NCI-H2107 treated with DMSO at 0.1 percent for 48 hours (cell line): ENCODE results near the gene CGGBP1.

Experiments
- DNase-seq: peaks from one replicate; lab custom pipeline; 2025; ENCODE audit not compliant: unreplicated experiment; lab: John Stamatoyannopoulos, UW

CGGBP1 gene, protein sequence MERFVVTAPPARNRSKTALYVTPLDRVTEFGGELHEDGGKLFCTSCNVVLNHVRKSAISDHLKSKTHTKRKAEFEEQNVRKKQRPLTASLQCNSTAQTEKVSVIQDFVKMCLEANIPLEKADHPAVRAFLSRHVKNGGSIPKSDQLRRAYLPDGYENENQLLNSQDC

DNA sequence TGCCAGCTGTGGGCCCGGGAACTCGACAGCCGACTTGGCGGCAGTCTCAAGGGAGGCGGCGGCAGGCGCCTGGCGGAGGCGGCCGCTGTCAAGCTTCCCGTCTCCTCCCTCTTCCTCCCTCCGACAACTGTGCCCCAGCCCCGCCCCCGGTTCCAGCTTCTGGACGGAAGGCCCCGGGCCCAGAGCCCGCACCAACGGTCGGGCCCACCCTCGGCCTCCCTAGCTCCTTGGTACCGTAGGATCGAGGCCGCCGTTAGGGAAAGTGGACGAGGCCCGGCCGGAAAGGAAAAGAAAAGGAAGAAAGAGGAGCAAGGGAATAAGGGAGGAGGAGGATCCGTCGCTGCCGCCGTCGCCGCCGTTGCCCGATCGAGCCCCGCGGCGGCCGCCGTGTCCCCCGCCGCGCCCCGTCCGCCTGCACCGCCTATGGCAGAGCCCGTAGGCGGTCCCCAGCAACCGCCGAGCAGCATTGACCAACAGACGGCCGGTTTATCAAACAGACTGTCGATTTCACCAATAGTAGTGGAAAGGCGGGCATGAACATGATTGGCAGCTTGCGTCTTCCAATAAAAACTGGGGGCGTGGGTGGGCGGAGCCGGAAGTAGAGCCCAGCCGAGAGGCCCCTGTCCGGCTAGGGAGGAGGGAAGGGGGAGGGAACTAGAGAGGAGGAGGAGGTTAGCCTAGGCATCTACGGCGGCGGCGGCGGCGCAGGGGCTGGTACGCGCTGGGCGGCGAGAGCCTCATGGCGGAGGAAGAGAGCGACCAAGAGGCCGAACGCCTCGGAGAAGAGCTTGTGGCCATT, at the start of gene CGGBP1, which contains the start of gene ZNF654:
Gene CGGBP1 (minus strand): TSS at position 425 of the 799 bp plus-strand sequence. CDS start 3,029 bp downstream, outside the sequence.
Gene ZNF654 (plus strand): TSS at position 675 of the 799 bp plus-strand sequence. CDS start 65 bp downstream, at position 740.
- DNase-seq: peak; percentile 99

GRCh38 chr3:88105325-88105724, 46.5 kb upstream of the CGGBP1 start:
- no peak for DNase-seq

DNA sequence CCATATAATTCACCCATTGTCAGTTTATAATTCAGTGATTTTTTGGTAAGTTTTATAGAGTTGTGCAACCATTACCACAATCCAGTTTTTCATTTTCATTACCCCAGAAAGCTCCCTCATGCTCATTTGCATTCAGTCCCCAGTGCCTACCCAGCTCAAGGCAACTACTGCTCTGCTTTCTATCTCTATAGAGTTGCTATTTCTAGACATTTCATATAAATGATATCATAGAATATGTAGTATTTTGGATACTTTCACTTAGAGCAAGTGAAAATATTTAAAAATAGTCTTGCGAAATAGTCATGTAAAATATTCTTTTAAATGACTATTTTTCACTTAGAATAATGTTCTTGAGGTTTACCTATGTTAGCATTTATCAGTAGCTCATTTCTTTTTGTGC, 42.3 kb upstream of the CGGBP1 start:
- no peak for DNase-seq

DNA sequence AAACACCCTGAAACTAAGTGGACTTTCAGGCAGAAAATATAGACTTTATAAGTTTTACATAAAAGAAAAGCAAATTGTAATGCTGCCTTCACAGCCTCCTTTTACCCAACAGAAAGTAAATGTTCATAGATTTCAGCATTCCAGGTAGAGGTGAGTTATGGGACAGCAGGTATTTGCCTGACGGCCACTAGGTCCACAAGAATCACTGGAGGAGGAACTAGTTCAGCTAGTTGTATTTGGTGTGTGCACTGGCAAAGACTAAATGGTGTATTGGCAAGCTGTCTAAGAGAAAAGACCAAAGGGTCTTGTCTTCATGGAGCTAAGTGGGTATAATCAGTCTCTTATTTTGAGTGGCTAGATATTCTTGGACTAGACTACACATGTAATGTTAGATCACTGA, 34.5 kb upstream of the CGGBP1 start:
- DNase-seq: no peak

- no peak for DNase-seq
These were observed 33.5 kb upstream of the CGGBP1 start for GRCh38 chr3:88092270-88092669.

DNA sequence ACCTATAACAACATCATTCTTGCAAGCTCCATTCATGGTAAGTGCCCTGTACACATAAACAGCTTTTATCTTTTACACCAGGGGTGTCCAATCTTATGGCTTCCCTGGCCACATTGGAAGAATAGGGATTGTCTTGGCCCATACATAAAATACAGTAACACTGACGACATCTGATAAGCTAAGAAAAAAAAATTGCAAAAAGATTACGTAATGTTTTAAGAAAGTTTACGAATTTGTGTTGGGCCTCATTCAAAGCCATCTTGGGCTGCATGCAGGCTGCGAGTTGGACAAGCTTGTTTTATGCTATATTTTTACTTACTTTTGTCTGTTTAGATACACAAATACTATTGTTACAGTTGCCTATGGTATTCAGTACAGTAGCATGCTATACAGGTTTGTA, 31.9 kb upstream of the CGGBP1 start:
- no peak for DNase-seq

- DNase-seq: no peak
These were observed 25.3 kb upstream of the CGGBP1 start for GRCh38 chr3:88084097-88084501.

GRCh38 chr3:88082854-88083253, 24.0 kb upstream of the CGGBP1 start:
- no peak for DNase-seq

GRCh38 chr3:88078932-88079331, 20.1 kb upstream of the CGGBP1 start:
- no peak for DNase-seq

DNA sequence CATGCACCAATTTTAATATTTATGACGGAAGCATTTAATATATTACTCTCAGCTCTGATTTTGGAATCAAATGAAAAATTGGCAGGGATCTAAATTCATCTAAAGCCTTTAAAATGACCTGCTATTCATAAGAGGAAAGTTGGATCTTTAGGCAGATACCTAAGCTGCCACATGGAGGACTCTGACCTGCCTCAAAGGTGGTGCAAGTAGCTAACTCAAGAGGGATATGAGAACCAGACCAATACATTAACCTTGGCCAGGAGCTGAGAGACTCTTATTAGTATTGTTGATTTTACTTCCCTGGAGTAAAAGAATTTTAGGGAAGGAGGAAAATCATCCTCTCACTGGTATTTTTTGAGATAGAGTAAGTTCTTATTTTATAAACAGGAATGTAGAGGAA, 17.9 kb upstream of the CGGBP1 start:
- DNase-seq: no peak

GRCh38 chr3:88075497-88075896, 16.7 kb upstream of the CGGBP1 start:
- no peak for DNase-seq

DNA sequence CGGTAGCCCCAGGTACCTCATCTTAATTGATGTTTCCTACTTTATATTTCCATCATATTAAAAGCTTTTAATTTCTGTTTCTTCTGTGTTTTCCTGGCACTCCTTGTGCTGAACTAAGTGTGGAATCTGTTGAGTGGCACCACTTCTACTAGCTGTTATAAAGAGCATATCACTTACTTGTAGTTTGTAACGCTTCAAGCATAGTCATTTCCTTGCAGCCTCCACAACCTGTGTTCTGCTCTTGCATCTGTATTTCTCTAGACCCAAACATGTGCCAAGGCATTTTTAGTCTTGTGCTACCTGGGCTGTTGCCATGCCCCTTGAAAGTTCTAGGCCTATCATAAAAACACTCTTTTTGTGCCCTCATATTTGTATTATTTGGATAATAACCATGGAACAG, 16.3 kb upstream of the CGGBP1 start:
- no peak for DNase-seq

GRCh38 chr3:88061746-88062145, 2.9 kb upstream of the CGGBP1 start:
- DNase-seq: no peak

DNA sequence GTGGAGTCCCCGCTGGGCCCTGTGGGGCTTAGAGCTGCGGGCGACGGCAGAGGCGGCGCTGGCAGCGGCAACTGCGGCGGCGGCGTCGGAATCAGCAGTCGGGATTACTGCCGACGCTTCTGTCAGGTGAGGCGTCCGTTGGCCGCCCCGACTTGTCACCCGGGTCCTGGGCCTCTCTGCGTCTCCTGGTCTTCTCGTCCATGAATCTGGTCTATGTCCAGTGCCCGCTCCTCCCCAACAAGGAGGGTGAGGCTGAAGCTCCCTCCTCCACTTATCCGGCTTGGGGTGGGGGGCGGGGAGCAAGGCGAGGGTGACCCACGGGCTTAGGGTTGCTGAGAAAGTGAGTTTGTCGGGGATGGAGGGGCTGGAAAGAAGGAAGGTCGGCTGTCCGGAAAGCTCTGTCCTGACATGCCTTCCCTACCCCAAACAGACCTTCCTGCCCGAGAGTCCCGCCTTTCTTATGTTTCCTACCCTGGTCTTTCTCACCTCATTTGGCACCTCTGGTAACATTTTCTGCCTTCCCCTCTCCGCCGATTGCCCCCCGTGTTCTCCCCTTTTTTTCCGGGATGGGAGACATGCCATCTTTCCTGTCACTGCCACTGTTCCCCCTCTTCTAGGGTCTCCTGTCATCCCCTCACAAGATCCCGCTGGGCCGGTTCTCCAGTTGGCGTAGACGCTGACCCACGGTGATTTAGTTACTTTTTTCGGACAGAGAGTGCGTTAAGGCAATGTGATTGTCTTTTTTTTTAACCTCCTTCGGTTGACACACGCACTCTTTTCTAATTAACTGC, 770 bp upstream of the CGGBP1 start:
- no peak for DNase-seq

DNA sequence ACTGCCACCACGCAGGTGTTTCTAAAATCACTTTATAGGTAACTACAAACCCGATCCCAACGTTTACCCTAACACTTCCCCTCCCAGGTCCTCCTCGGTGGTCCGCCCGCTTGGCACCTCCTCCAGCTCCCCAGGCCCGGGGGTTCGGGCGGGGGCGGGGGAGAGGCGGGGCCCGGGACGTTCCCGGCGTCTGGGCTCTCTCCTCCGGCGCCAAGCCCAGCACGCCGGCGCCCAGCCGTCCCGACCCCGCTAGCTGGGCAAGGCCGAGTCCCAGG, 562 bp downstream of the CGGBP1 start:
- DNase-seq: no peak

DNA sequence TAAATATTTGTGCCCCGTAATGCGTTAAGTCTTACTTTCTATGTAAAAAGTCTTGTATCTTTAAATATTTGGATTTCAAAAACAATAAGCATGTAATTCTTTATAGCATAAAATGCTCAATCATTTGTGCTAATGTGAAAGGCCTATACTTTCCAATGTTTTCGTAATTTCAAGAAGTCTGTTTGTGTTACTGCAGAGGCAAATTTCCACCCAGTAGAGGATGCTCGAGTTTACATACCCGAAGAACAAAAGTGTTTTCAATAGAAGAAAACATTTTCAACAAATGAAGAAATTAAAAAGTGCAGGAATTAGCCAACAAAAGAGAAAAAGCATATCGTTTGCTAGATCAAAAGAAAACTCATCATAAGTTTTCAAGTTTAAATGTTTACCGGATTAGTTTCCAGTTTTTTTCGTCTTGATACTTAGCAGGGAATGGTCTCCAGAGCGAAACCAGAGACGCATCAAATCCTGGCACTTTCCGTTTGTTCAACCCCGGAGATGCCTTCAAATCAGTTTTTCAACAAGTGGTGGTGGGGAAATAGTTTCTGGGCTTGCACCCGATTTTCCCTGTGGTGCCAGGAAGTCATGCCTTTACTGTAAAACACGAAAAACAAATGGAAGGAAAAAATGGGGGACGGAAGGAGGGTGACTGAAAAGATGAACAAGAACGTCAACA, 1.0 kb downstream of the CGGBP1 start:
- DNase-seq: peak; percentile 36

GRCh38 chr3:88046766-88047165, 12.0 kb downstream of the CGGBP1 start:
- DNase-seq: no peak

- DNase-seq: no peak
These were observed 14.4 kb downstream of the CGGBP1 start for GRCh38 chr3:88044411-88044810.

DNA sequence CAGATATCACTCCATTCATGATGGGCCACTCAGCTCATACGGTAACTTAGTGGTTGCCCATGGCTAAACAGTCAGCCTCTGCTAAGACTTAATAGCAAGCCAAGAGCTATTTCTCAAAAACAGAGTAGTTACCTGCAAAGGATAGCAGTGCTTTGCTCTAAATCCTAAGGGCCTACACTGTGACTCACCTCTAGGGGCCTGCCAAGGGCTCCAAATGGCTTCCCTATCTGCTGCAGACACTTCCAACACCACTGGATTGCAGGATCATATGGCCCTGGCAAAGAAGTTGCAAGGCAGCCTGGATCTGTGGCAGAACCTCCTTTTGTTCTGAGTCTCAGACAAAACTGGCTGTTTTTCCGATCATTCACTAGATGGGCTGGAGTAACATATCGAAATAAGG, 17.8 kb downstream of the CGGBP1 start:
- no peak for DNase-seq

- no peak for DNase-seq
These were observed 18.3 kb downstream of the CGGBP1 start for GRCh38 chr3:88040529-88040928.

DNA sequence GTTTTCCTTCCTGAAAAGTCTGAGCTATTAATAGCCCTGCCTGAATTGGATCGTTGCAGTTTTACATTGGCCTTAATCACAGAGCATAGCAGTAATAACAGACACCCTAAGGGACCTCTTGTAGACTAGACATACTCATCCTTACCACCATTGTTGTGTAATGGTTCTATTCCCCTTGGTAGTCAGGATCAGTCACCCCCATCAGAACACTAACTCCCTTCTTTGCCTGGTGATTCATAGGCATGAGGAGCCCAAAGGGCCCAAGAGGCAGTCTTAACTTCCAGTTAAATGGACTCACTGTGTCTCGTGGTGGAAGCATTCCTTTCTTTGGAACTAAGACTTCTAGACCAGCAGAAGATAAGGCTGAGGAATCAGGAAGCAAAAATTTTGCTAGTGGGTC, 20.2 kb downstream of the CGGBP1 start:
- DNase-seq: no peak

- no peak for DNase-seq
These were observed 22.6 kb downstream of the CGGBP1 start for GRCh38 chr3:88036221-88036620.
